GM18951 (cell line): ENCODE measurements around the gene HOXA11.

ENCODE experiments used
- POLR2A ChIP-seq: IDR thresholded peaks from 4 replicates; pipeline ENCODE4 v1.6.1; 2011; ENCODE audit warnings: mild to moderate bottlenecking; ENCODE audit not compliant: insufficient read length, insufficient read depth; ENCODE audit errors: extremely low read depth
- in situ Hi-C: fragments of 300-500 bp; cut with MboI; formaldehyde crosslinking; loops from one replicate; pipeline ENCODE4 v1.12.0; 2022; ENCODE audit warnings: low sequenced_read_pairs, mixed read lengths, inconsistent platforms; ENCODE audit not compliant: unreplicated experiment

The HOXA11 gene

GRCh38 chr7:27213433-27214238, 28.6 kb upstream of the HOXA11 start:
- in situ Hi-C loops: loop anchor here (25.0 kb wide), 1 partner anchor 349 kb away; no protein-coding TSS in a partner anchor
- TF ChIP-seq POLR2A: no peak

- in situ Hi-C loops: loop anchor here (25.0 kb wide), 1 partner anchor 350 kb away; no protein-coding TSS in a partner anchor
- no peak for TF ChIP-seq POLR2A
Measured at GRCh38 chr7:27212497-27213432, 27.7 kb upstream of the HOXA11 start.

- TF ChIP-seq POLR2A: no peak
- in situ Hi-C loops: loop anchor here (25.0 kb wide), 1 partner anchor 351 kb away; no protein-coding TSS in a partner anchor
Measured at GRCh38 chr7:27211764-27212204, 26.8 kb upstream of the HOXA11 start.

GRCh38 chr7:27211084-27211446, 26.0 kb upstream of the HOXA11 start:
- in situ Hi-C loops: loop anchor here (25.0 kb wide), 1 partner anchor 351 kb away; no protein-coding TSS in a partner anchor
- no peak for TF ChIP-seq POLR2A

GRCh38 chr7:27210441-27211083, 25.5 kb upstream of the HOXA11 start:
- in situ Hi-C loops: loop anchor here (25.0 kb wide), 1 partner anchor 352 kb away; no protein-coding TSS in a partner anchor
- no peak for TF ChIP-seq POLR2A

- no peak for TF ChIP-seq POLR2A
- in situ Hi-C loops: loop anchor here (10.0 to 25.0 kb wide), 2 partner anchors 352 to 715 kb away; no protein-coding TSS in a partner anchor
Measured at GRCh38 chr7:27209933-27210440, 25.0 kb upstream of the HOXA11 start.

GRCh38 chr7:27208998-27209397, 24.0 kb upstream of the HOXA11 start:
- in situ Hi-C loops: loop anchor here (10.0 to 25.0 kb wide), 2 partner anchors 353 to 716 kb away; no protein-coding TSS in a partner anchor
- no peak for TF ChIP-seq POLR2A

- TF ChIP-seq POLR2A: no peak
- in situ Hi-C loops: loop anchor here (10.0 to 25.0 kb wide), 2 partner anchors 355 to 717 kb away; no protein-coding TSS in a partner anchor
Measured at GRCh38 chr7:27207348-27207985, 22.4 kb upstream of the HOXA11 start.

- in situ Hi-C loops: loop anchor here (10.0 to 25.0 kb wide), 2 partner anchors 357 to 719 kb away; no protein-coding TSS in a partner anchor
Measured at GRCh38 chr7:27205325-27206280, 20.6 kb upstream of the HOXA11 start.

GRCh38 chr7:27204851-27205322, 19.9 kb upstream of the HOXA11 start:
- TF ChIP-seq POLR2A: no peak
- in situ Hi-C loops: loop anchor here (10.0 to 25.0 kb wide), 2 partner anchors 357 to 720 kb away; no protein-coding TSS in a partner anchor

More at GRCh38 chr7:27205325-27206280, 20.6 kb upstream of the HOXA11 start:
- TF ChIP-seq POLR2A: no peak
